Adrenal gland (tissue), 12 donors: ENCODE results near the gene GALNT16. TPM values are rescaled to one million over a fixed set of nuclear protein-coding genes. Genes with fewer than 3 reads are reported as not detected.

ENCODE experiments used
- DNase-seq, 7 donors: peaks; one replicate each; pipeline ENCODE4 v3.0.0-alpha.2; 2019 to 2020
- H3K27ac ChIP-seq, 5 donors: fragments of 200-600 bp; sonication (generic) in 4 of 5; 1 replicate in 3 of 5; 2 replicates in 2 of 5; pipeline versions ENCODE4 v1.5.1 to v1.8.0; 2016 to 2020; ENCODE audit warnings: mild to moderate bottlenecking in 1 of 5
- H3K27me3 ChIP-seq: fragments of 200-600 bp; 2 replicates; pipeline ENCODE4 v1.8.0; 2021
- H3K36me3 ChIP-seq, 2 donors: fragments of 200-600 bp; replicated peaks in 1 of 2; 1 replicate in 1 of 2; 2 replicates in 1 of 2; pipeline versions ENCODE4 v1.5.1 to v1.8.0; 2018 to 2022
- H3K4me1 ChIP-seq, 2 donors: fragments of 200-600 bp; replicated peaks in 1 of 2; 1 replicate in 1 of 2; 2 replicates in 1 of 2; pipeline versions ENCODE4 v1.5.1 to v1.8.0; 2018 to 2021
- H3K4me3 ChIP-seq, 4 donors: fragments of 200-600 bp; sonication (generic) in 3 of 4; one replicate each; pipeline ENCODE4 v1.5.1; 2016 to 2018
- H3K9me3 ChIP-seq, 3 donors: fragments of 200-600 bp; sonication (generic) in 1 of 3; replicated peaks in 1 of 3; 1 replicate in 2 of 3; 2 replicates in 1 of 3; pipeline versions ENCODE4 v1.5.1 to v1.8.0; 2016 to 2021
- CTCF ChIP-seq, 6 experiments: fragments of 450-650 bp in 4 of 6; fragments of 200-600 bp in 2 of 6; sonication (generic) in 1 of 6; IDR thresholded peaks; 1 replicate in 5 of 6; 2 replicates in 1 of 6; pipeline versions ENCODE4 v1.5.1 to v1.8.0; 2016 to 2021; ENCODE audit warnings: antibody characterized with exemption in 6 of 6, mild to moderate bottlenecking in 2 of 6, moderate library complexity in 1 of 6
- POLR2A ChIP-seq, 2 donors: fragments of 450-650 bp; IDR thresholded peaks; one replicate each; pipeline ENCODE4 v1.6.1; 2017; ENCODE audit warnings: antibody characterized with exemption in 2 of 2, mild to moderate bottlenecking in 2 of 2, moderate library complexity in 1 of 2
- WGBS, 4 donors: extraction: QIAGEN DNeasy Blood & Tissue Kit in 2 of 4; methylation state at CpG; one replicate each; pipeline versions ENCODE4 v1.1.5 to v1.1.7; 2013 to 2017; 5-methylcytosine and 5-hydroxymethylcytosine counted together
- intact Hi-C, 2 donors: fragments of 100-400 bp; cut with DNase I; formaldehyde crosslinking; loops; one replicate each; pipeline versions ENCODE4 v1.14.1 to v1.15.0; 2022 to 2023
- polyA plus RNA-seq, 3 donors: library from polyadenylated mRNA; stranded (reverse); fragments of 200-250 nt in 2 of 3; fragments of 350-450 nt in 1 of 3; fragmentation: Illumina TruSeq in 1 of 3; extraction: RNeasy Lipid Tissue Mini Kit (QIAGEN cat#74804) in 1 of 3; gene quantifications; one replicate each; pipeline ENCODE4 v1.2.3, GENCODE V29; 2013 to 2014
- total RNA-seq, 9 donors: library from RNA; depleted of rRNA in 4 of 9; stranded (reverse); fragments of >200 nt in 4 of 9; fragments of 120-200 nt in 1 of 9; fragmentation: NEBNext Ultra II Directional in 1 of 9; extraction: Animal tissue kit (Norgen Biotek cat#: 25700) in 1 of 9; gene quantifications; one replicate each; pipeline versions ENCODE4 v1.1.0 to v1.2.4, GENCODE V29; 2013 to 2023
- donor health status: healthy with polysubstance abuse.
- donor health status: Bipolar disorder and iron deficiency.
- donor health status: DM: yes; HTN: yes; CAD: no.
- donor health status: DM: no; HTN: no; CAD: no.
- donor health status: DM: no; HTN: no; CAD: no.
- donor health status: DM: yes; HTN: yes; CAD: no.

GALNT16 gene
- total and polyA plus RNA-seq, 12 donors, result 7.4 to 38.1 (median 15.9) TPM

DNA sequence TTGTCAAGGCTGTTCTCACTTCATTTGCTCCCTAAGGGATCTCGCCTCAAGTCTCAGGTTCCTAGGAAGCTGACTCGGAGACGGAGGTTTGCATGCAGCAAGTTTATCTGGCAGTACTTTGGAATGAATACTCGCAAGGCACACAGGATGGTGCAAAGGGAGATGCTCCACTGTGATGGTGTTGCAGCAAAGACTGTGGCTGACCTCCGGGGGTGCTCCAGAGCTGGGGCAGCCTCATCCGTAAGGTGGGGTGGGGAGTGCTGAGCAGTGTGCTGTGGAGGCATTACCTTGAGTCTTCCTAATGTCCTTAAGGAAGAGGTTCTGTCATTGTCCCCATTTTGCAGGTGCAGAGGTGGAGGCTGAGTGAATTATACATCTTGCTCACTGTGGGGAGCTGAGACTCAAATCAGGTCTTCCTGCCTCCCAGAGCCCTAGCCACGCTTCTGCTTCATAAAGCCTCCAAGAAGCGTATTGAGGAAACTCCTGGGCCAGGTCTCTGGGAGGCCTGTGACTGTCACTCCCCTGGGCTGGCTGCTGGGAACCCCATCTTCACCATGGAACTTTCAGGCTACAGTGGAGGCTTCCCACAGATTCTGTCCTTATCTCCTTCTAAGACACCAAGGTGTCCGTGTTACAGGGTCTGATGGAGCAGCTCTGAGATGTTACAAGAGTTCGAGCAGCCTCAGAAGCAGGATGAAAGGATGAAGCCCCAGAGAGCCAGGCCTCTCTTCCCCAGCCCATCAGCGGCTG lies 39.5 kb downstream of the GALNT16 start:
- Histone ChIP-seq H3K4me3 (no peak overlapping the region), H3K27me3 (no peaks in the 10 kb centered on the region), H3K9me3 (no peaks in the 10 kb centered on the region), H3K36me3 (no peaks in the 10 kb centered on the region), H3K4me1 (peaks cover 7 to 14% of the 10 kb centered on the region in 2 donors), H3K27ac (peak overlapping the region in 1 of 5 donors; percentile 39)
- 89 to 91% (median 90%) methylated on average over 10 to 11 of the region's 11 CpGs for WGBS, 4 donors
- DNase-seq, result peak in 2 of 7 donors; percentile 17 to 46
- TF ChIP-seq CTCF (IDR thresholded peaks at IDR 0.05) (no peak), POLR2A (IDR thresholded peaks at IDR 0.05) (no peak)
- intact Hi-C loops, result no loop called here

GRCh38 chr14:69300601-69301221 lies 40.8 kb downstream of the GALNT16 start:
- intact Hi-C loops, result no loop called here
- Histone ChIP-seq H3K27me3 (no peaks in the 10 kb centered on the region), H3K9me3 (no peaks in the 10 kb centered on the region), H3K36me3 (no peaks in the 10 kb centered on the region), H3K4me1 (peaks cover 7 to 14% of the 10 kb centered on the region in 2 donors), H3K4me3 (no peak overlapping the region), H3K27ac (no peak overlapping the region)
- no peak for TF ChIP-seq CTCF (IDR thresholded peaks at IDR 0.05)
- no peak for TF ChIP-seq POLR2A (IDR thresholded peaks at IDR 0.05)
- DNase-seq, result peak in 1 of 7 donors; percentile 47
- WGBS, 4 donors, result 79 to 88% (median 82%) methylated on average over 4 of the region's 4 CpGs

- Histone ChIP-seq H3K27me3 (no peaks in the 10 kb centered on the region), H3K4me3 (no peak overlapping the region), H3K4me1 (peaks cover 7 to 13% of the 10 kb centered on the region in 2 donors), H3K9me3 (no peaks in the 10 kb centered on the region), H3K27ac (no peak overlapping the region), H3K36me3 (no peaks in the 10 kb centered on the region)
- TF ChIP-seq CTCF (IDR thresholded peaks at IDR 0.05) (no peak), POLR2A (IDR thresholded peaks at IDR 0.05) (no peak)
- DNase-seq, result peak in 1 of 7 donors; percentile 35
- 91 to 97% (median 96%) methylated on average over 2 of the region's 2 CpGs for WGBS, 4 donors
- intact Hi-C loops, result no loop called here
Observed at GRCh38 chr14:69303086-69303485, 43.1 kb downstream of the GALNT16 start.

- Histone ChIP-seq H3K27ac (no peak overlapping the region), H3K36me3 (no peaks in the 10 kb centered on the region), H3K27me3 (no peaks in the 10 kb centered on the region), H3K4me1 (peaks cover 0 to 22% of the 10 kb centered on the region in 2 donors), H3K4me3 (no peak overlapping the region), H3K9me3 (no peaks in the 10 kb centered on the region)
- DNase-seq, result peak in 1 of 7 donors; percentile 19
- WGBS, 4 donors, result 50 to 74% (median 68%) methylated on average over 5 of the region's 5 CpGs; no CpG with 5 or more reads in 1 of the 4 donors
- intact Hi-C loops, result no loop called here
- TF ChIP-seq POLR2A (IDR thresholded peaks at IDR 0.05) (no peak), CTCF (IDR thresholded peaks at IDR 0.05) (no peak)
Observed at GRCh38 chr14:69312608-69313007, 52.6 kb downstream of the GALNT16 start.
